Fibroblast of mammary gland (primary cell): ENCODE measurements around the gene TREML2.

Source experiments
- DNase-seq: peaks from one replicate; pipeline ENCODE4 v3.0.0-alpha.2; 2010; ENCODE audit warnings: low read depth
- H3K4me3 ChIP-seq: 2 replicates; pipeline ENCODE4 v1.5.1; 2011; ENCODE audit warnings: low read depth, mild to moderate bottlenecking, low read length, moderate library complexity; ENCODE audit not compliant: control insufficient read depth
- CTCF ChIP-seq: conservative IDR thresholded peaks from 2 replicates; pipeline ENCODE4 v1.5.1; 2011; ENCODE audit warnings: low read depth, low read length, inconsistent platforms; ENCODE audit not compliant: control insufficient read depth, insufficient read depth

The TREML2 gene

DNA sequence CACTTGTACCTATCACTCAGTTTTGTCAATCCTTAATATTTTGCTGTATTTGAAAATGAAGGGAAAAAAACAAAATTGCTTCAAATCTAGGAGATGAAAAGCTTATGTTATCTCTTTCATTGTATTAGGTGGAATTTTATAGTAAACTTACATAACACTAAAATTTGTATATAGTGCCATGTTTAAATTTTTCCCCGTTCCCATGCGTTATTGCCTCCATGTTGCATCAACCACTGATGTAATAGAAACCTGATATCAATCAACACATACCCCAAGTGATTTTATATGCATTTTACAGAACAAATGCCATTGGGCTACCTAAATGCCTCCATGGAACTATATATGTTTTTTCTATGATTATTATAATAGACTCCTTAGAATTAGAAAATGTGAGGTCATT is 23.3 kb downstream of the TREML2 start:
- TF ChIP-seq CTCF, result no peak
- DNase-seq, result no peak

DNA sequence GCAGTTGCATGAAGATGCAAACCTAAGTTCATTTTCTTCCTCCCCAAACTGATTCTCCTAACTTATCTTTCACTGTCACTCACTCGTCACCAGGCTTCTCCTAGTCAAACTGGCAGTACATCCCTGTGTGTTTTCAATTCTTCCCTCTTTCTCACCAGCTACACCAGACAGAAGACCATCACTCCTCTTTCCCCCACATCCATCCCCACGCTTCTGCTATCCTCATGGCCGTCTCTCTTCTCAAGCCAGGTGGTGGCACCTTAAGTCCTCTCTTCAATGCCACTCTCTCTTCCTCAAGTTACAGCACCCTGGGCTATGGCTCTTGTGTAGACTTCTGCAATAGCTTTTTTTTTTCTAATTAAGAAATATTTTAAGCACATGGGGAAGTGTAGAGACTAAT is 23.7 kb downstream of the TREML2 start:
- TF ChIP-seq CTCF, result no peak
- H3K4me3 ChIP-seq, result no peak overlapping the region
- no peak for DNase-seq

More for the DNA sequence above, 23.3 kb downstream of the TREML2 start:
- H3K4me3 ChIP-seq, result no peak overlapping the region

GRCh38 chr6:41176189-41176588 is 24.8 kb downstream of the TREML2 start:
- DNase-seq, result no peak
- H3K4me3 ChIP-seq, result no peak overlapping the region
- no peak for TF ChIP-seq CTCF

- no peak for TF ChIP-seq CTCF
- no peak overlapping the region for H3K4me3 ChIP-seq
- no peak for DNase-seq
Observed at GRCh38 chr6:41175084-41175483, 25.9 kb downstream of the TREML2 start.

DNA sequence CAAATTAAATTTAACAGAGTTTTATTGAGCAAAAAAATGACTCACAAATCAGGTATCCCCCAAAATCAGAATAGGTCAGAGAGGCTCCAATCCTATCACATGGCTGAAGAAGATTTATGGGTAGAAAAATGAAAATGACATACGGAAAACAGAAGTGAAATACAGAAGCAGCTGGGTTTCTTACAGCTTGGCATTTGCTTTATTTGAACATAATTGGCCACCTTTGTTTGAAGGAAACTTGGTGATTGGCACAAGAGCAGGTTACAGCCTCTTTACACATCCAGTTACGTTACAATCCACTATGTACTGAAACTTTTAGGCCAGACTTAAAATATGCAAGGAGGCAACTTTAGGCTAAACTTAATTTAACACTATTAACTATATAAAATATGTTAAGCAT is 26.3 kb downstream of the TREML2 start:
- DNase-seq, result no peak
- H3K4me3 ChIP-seq, result no peak overlapping the region
- no peak for TF ChIP-seq CTCF

- no peak for TF ChIP-seq CTCF
- no peak overlapping the region for H3K4me3 ChIP-seq
- DNase-seq, result no peak
Observed at GRCh38 chr6:41171908-41172307, 29.0 kb downstream of the TREML2 start.

GRCh38 chr6:41170547-41171160 is 30.3 kb downstream of the TREML2 start:
- TF ChIP-seq CTCF, result no peak
- DNase-seq, result no peak
- H3K4me3 ChIP-seq, result no peak overlapping the region
